Measurements from ENCODE around the gene TCF3. TPM values are rescaled to one million over a fixed set of nuclear protein-coding genes. Genes with fewer than 3 reads are reported as not detected.
"Not testable (repeated sequence)": the region's sequence is repeated elsewhere in the genome, so short reads cannot be mapped to it uniquely, and the experiment has no call there.

The TCF3 gene
- polyA plus RNA-seq (ENCODE audit: low read depth in 6 of 6), result 10 to 100 TPM; 17.5 to 45.6 (median 24.8) TPM

GRCh38 chr19:1652471-1653299 lies at the start of gene TCF3:
Gene TCF3 (minus strand): TSS chr19:1652615. CDS start chr19:1650248, 2,367 bp downstream.
- H3K4me3 Mint-ChIP-seq, result peak within 1 kb of the TSS; percentile 88 to 98 (median 96)
- H3K27ac Mint-ChIP-seq, result peak within 1 kb of the TSS; percentile 97 to 99 (median 98)
- no peaks in the 10 kb centered on the region for H3K27me3 Mint-ChIP-seq
- DNase-seq (peak; percentile 100), ATAC-seq (ENCODE audit: low read depth in 2 of 2) (peak; percentile 80 to 82)
- H3K36me3 Mint-ChIP-seq, result no peaks in the 10 kb centered on the region
- peaks cover 38 to 59% (median 54%) of the 10 kb centered on the region in 3 donors for H3K4me1 Mint-ChIP-seq
- H3K9me3 Mint-ChIP-seq, result no peaks in the 10 kb centered on the region

GRCh38 chr19:1700733-1701663 lies 48.6 kb upstream of the TCF3 start:
- Mint-ChIP-seq H3K9me3 (peaks cover 5 to 15% (median 8%) of the 10 kb centered on the region in 7 donors), H3K27me3 (peaks cover 15 to 58% (median 42%) of the 10 kb centered on the region in 3 donors), H3K4me3 (peak overlapping the region in 5 of 8 donors; percentile 0 to 78 (median 60)), H3K36me3 (peaks cover 5 to 20% of the 10 kb centered on the region in 2 donors), H3K4me1 (peaks cover 6 to 12% (median 10%) of the 10 kb centered on the region in 3 donors), H3K27ac (peak overlapping the region in 2 of 6 donors; percentile 33 to 75)
- ATAC-seq (ENCODE audit: low read depth in 2 of 2), result peak in 1 of 2 donors; percentile 27
- DNase-seq, result no peak

- Mint-ChIP-seq H3K9me3 (peaks cover 5 to 16% (median 12%) of the 10 kb centered on the region in 7 donors), H3K36me3 (peaks cover 5 to 25% of the 10 kb centered on the region in 2 donors), H3K27me3 (peaks cover 15 to 54% (median 34%) of the 10 kb centered on the region in 3 donors), H3K4me1 (peaks cover 6 to 12% (median 10%) of the 10 kb centered on the region in 3 donors), H3K4me3 (peak overlapping the region in 1 of 8 donors; percentile 13), H3K27ac (no peak overlapping the region)
- DNase-seq (no peak), ATAC-seq (ENCODE audit: low read depth in 2 of 2) (no peak)
Measured at GRCh38 chr19:1699998-1700732, 47.8 kb upstream of the TCF3 start.

GRCh38 chr19:1699386-1699785 lies 47.0 kb upstream of the TCF3 start:
- Mint-ChIP-seq H3K27me3 (peaks cover 12 to 46% (median 30%) of the 10 kb centered on the region in 3 donors), H3K4me1 (peaks cover 6 to 12% (median 10%) of the 10 kb centered on the region in 3 donors)

GRCh38 chr19:1698636-1699035 lies 46.2 kb upstream of the TCF3 start:
- H3K36me3 Mint-ChIP-seq, result peaks cover 0 to 28% of the 10 kb centered on the region in 2 donors
- ATAC-seq (ENCODE audit: low read depth in 2 of 2) (no peak), DNase-seq (no peak)
- peaks cover 13 to 48% (median 32%) of the 10 kb centered on the region in 3 donors for H3K27me3 Mint-ChIP-seq
- peaks cover 6 to 12% (median 10%) of the 10 kb centered on the region in 3 donors for H3K4me1 Mint-ChIP-seq
- peaks cover 6 to 25% (median 15%) of the 10 kb centered on the region in 7 donors for H3K9me3 Mint-ChIP-seq
- no peak overlapping the region for H3K27ac Mint-ChIP-seq
- no peak overlapping the region for H3K4me3 Mint-ChIP-seq

More at GRCh38 chr19:1699386-1699785, 47.0 kb upstream of the TCF3 start:
- no peak for DNase-seq
- no peak for ATAC-seq (ENCODE audit: low read depth in 2 of 2)
- H3K36me3 Mint-ChIP-seq, result peaks cover 2 to 25% of the 10 kb centered on the region in 2 donors
- H3K4me3 Mint-ChIP-seq, result no peak overlapping the region
- H3K27ac Mint-ChIP-seq, result no peak overlapping the region
- peaks cover 7 to 21% (median 13%) of the 10 kb centered on the region in 7 donors for H3K9me3 Mint-ChIP-seq

- DNase-seq, result not testable (repeated sequence)
Measured at GRCh38 chr19:1695481-1695880, 43.1 kb upstream of the TCF3 start.

GRCh38 chr19:1691589-1692290 lies 39.3 kb upstream of the TCF3 start:
- Mint-ChIP-seq H3K9me3 (peaks cover 6 to 25% (median 13%) of the 10 kb centered on the region in 7 donors), H3K27ac (no peak overlapping the region), H3K4me3 (no peak overlapping the region), H3K4me1 (peaks cover 0 to 9% (median 3%) of the 10 kb centered on the region in 3 donors), H3K27me3 (peaks cover 20 to 67% (median 60%) of the 10 kb centered on the region in 3 donors), H3K36me3 (peaks cover 0 to 20% of the 10 kb centered on the region in 2 donors)
- ATAC-seq (ENCODE audit: low read depth in 2 of 2) (no peak), DNase-seq (no peak)

More at GRCh38 chr19:1695481-1695880, 43.1 kb upstream of the TCF3 start:
- not testable (repeated sequence) for ATAC-seq (ENCODE audit: low read depth in 2 of 2); H3K4me1 Mint-ChIP-seq; H3K27ac Mint-ChIP-seq; H3K4me3 Mint-ChIP-seq
- Mint-ChIP-seq H3K27me3 (peaks cover 9 to 58% (median 40%) of the 10 kb centered on the region in 3 donors), H3K36me3 (peaks cover 0 to 21% of the 10 kb centered on the region in 2 donors), H3K9me3 (peaks cover 6 to 25% (median 13%) of the 10 kb centered on the region in 7 donors)

- H3K9me3 Mint-ChIP-seq, result peaks cover 5 to 21% (median 13%) of the 10 kb centered on the region in 7 donors
- DNase-seq (peak; percentile 62), ATAC-seq (ENCODE audit: low read depth in 2 of 2) (peak; percentile 57 to 65)
- peaks cover 0 to 9% (median 3%) of the 10 kb centered on the region in 3 donors for H3K4me1 Mint-ChIP-seq
- H3K4me3 Mint-ChIP-seq, result peak overlapping the region in 1 of 8 donors; percentile 55
- H3K36me3 Mint-ChIP-seq, result peaks cover 0 to 16% of the 10 kb centered on the region in 2 donors
- peaks cover 20 to 64% (median 63%) of the 10 kb centered on the region in 3 donors for H3K27me3 Mint-ChIP-seq
- H3K27ac Mint-ChIP-seq, result no peak overlapping the region
Measured at GRCh38 chr19:1690699-1691307, 38.4 kb upstream of the TCF3 start.

- H3K27me3 Mint-ChIP-seq, result peaks cover 24 to 54% (median 41%) of the 10 kb centered on the region in 3 donors
- H3K4me3 Mint-ChIP-seq, result peak overlapping the region in 1 of 8 donors; percentile 20
- ATAC-seq (ENCODE audit: low read depth in 2 of 2); H3K4me1 Mint-ChIP-seq; DNase-seq; H3K27ac Mint-ChIP-seq; H3K9me3 Mint-ChIP-seq; H3K36me3 Mint-ChIP-seq: not testable (repeated sequence)
Measured at GRCh38 chr19:1685785-1686184, 33.4 kb upstream of the TCF3 start.

GRCh38 chr19:1685046-1685445 lies 32.6 kb upstream of the TCF3 start:
- no peaks in the 10 kb centered on the region for H3K36me3 Mint-ChIP-seq
- H3K27me3 Mint-ChIP-seq, result peaks cover 25 to 51% (median 45%) of the 10 kb centered on the region in 3 donors
- peaks cover 0 to 3% (median 2%) of the 10 kb centered on the region in 3 donors for H3K4me1 Mint-ChIP-seq
- no peak for ATAC-seq (ENCODE audit: low read depth in 2 of 2)
- no peak for DNase-seq
- H3K4me3 Mint-ChIP-seq, result no peak overlapping the region
- H3K9me3 Mint-ChIP-seq, result peaks cover 0 to 4% (median 0%) of the 10 kb centered on the region in 7 donors
- no peak overlapping the region for H3K27ac Mint-ChIP-seq

- no peak overlapping the region for H3K4me3 Mint-ChIP-seq
- peaks cover 0 to 4% (median 0%) of the 10 kb centered on the region in 7 donors for H3K9me3 Mint-ChIP-seq
- DNase-seq, result no peak
- H3K27me3 Mint-ChIP-seq, result peaks cover 25 to 55% (median 48%) of the 10 kb centered on the region in 3 donors
- peaks cover 0 to 2% of the 10 kb centered on the region in 2 donors for H3K36me3 Mint-ChIP-seq
- ATAC-seq (ENCODE audit: low read depth in 2 of 2), result no peak
- peaks cover 0 to 3% (median 0%) of the 10 kb centered on the region in 3 donors for H3K4me1 Mint-ChIP-seq
- H3K27ac Mint-ChIP-seq, result no peak overlapping the region
Measured at GRCh38 chr19:1684573-1684912, 32.1 kb upstream of the TCF3 start.

All from naive B cell (primary cell).